HCT116 (cell line): ENCODE data around the gene ALDH4A1. TPM values are rescaled to one million over a fixed set of nuclear protein-coding genes. Genes with fewer than 3 reads are reported as not detected.

Experiments
- ATAC-seq: fragments of 200-7000 bp; cut with Tn5 transposase; 2 replicates; pipeline ENCODE4 v1.9.1; 2020; ENCODE audit warnings: mild to moderate bottlenecking, moderate library complexity
- BruUV-seq: library from RNA; stranded (reverse); fragments of 400-500 nt; replicated peaks from 2 replicates; lab custom pipeline; 2021; lab: Mats Ljungman, UMichigan
- CTCF ChIA-PET: fragments of 300-600 bp; sonication (Branson Sonifier 250); formaldehyde crosslinking; loops from one replicate; lab custom pipeline; 2021; ENCODE audit warnings: antibody characterized with exemption; lab: Charles Lee
- POLR2A ChIA-PET: fragments of 300-600, 350-600 bp; sonication (Branson Sonifier 250); formaldehyde crosslinking; loops from one replicate; lab custom pipeline; 2021; ENCODE audit warnings: antibody characterized with exemption; lab: Charles Lee
- RAD21 ChIA-PET, 2 experiments: fragments of 300-600 bp; sonication (Branson Sonifier 250); formaldehyde crosslinking; loops; one replicate each; lab custom pipeline; 2023; ENCODE audit warnings: low total read pairs in 2 of 2; ENCODE audit not compliant: uncharacterized antibody in 2 of 2, unreplicated experiment in 2 of 2, low non-redundant PET in 1 of 2; lab: Charles Lee
- DNase-seq: peaks from one replicate; pipeline ENCODE4 v3.0.0-alpha.2; 2010; ENCODE audit warnings: low read depth, low spot score
- H2AFZ ChIP-seq: fragments of 200-600 bp; shearing (Covaris generic), sonication (generic); 2 replicates; pipeline ENCODE4 v1.6.1; 2017; ENCODE audit warnings: low read depth, mixed run types, mixed read lengths, antibody characterized with exemption, low read length; ENCODE audit not compliant: poor library complexity, severe bottlenecking
- H3K27ac ChIP-seq: 2 replicates; pipeline ENCODE4 v1.5.1; 2012; ENCODE audit warnings: low read depth, low read length
- H3K27me3 ChIP-seq: fragments of 200-600 bp; sonication (generic); 2 replicates; pipeline ENCODE4 v1.6.1; 2016; ENCODE audit warnings: mixed run types, low read length, mixed read lengths; ENCODE audit not compliant: insufficient read depth
- H3K36me3 ChIP-seq, 2 experiments: fragments of 200-500 bp in 1 of 2; fragments of 200-600 bp in 1 of 2; sonication (Bioruptor generic) in 1 of 2; sonication (generic) in 1 of 2; 2 replicates each; pipeline versions ENCODE4 v1.5.1 to v1.6.1; 2014 to 2016; ENCODE audit warnings: low read length in 2 of 2, inconsistent platforms in 1 of 2, mixed read lengths in 1 of 2, mixed run types in 1 of 2; ENCODE audit not compliant: insufficient read depth in 2 of 2, control insufficient read depth in 1 of 2
- H3K4me1 ChIP-seq, 2 experiments: fragments of 200-600 bp in 1 of 2; sonication (generic) in 1 of 2; 2 replicates each; pipeline versions ENCODE4 v1.5.1 to v1.6.1; 2012 to 2017; ENCODE audit warnings: low read length in 2 of 2, inconsistent platforms in 1 of 2, mild to moderate bottlenecking in 1 of 2, mixed read lengths in 1 of 2, mixed run types in 1 of 2, moderate library complexity in 1 of 2; ENCODE audit not compliant: insufficient read depth in 2 of 2, control insufficient read depth in 1 of 2
- H3K4me2 ChIP-seq: fragments of 200-600 bp; sonication (generic); 2 replicates; pipeline ENCODE4 v1.6.1; 2017; ENCODE audit warnings: mixed run types, low read length, mixed read lengths
- H3K4me3 ChIP-seq, 2 experiments: fragments of 200-600 bp in 1 of 2; sonication (generic) in 1 of 2; replicated peaks in 1 of 2; 2 replicates each; pipeline ENCODE4 v1.5.1; 2011 to 2016; ENCODE audit warnings: low read length in 2 of 2, control low read depth in 1 of 2, low read depth in 1 of 2, mild to moderate bottlenecking in 1 of 2, mixed read lengths in 1 of 2, mixed run types in 1 of 2
- H3K79me2 ChIP-seq: fragments of 200-600 bp; sonication (generic); 2 replicates; pipeline ENCODE4 v1.6.1; 2017; ENCODE audit warnings: mild to moderate bottlenecking, mixed run types, low read length, moderate library complexity, mixed read lengths; ENCODE audit not compliant: insufficient read depth
- H3K9ac ChIP-seq: fragments of 200-600 bp; sonication (generic); 2 replicates; pipeline ENCODE4 v1.6.1; 2016; ENCODE audit warnings: low read length, mixed read lengths
- H3K9me2 ChIP-seq: fragments of 200-600 bp; sonication (generic), shearing (Covaris generic); 2 replicates; pipeline ENCODE4 v1.6.1; 2017; ENCODE audit warnings: mixed run types, mild to moderate bottlenecking, moderate library complexity; ENCODE audit not compliant: insufficient read depth
- H3K9me3 ChIP-seq, 2 experiments: fragments of 200-500 bp in 1 of 2; fragments of 200-600 bp in 1 of 2; sonication (Bioruptor generic) in 1 of 2; sonication (generic) in 1 of 2; 2 replicates each; pipeline ENCODE4 v1.6.1; 2014 to 2017; ENCODE audit warnings: low read length in 2 of 2, mixed read lengths in 2 of 2, inconsistent platforms in 1 of 2, low read depth in 1 of 2, mild to moderate bottlenecking in 1 of 2, mixed run types in 1 of 2, moderate library complexity in 1 of 2; ENCODE audit not compliant: control insufficient read depth in 1 of 2, insufficient read depth in 1 of 2
- H4K20me1 ChIP-seq: fragments of 200-600 bp; sonication (generic), shearing (Covaris generic); 2 replicates; pipeline ENCODE4 v1.6.1; 2017; ENCODE audit warnings: mixed run types, mild to moderate bottlenecking, moderate library complexity; ENCODE audit not compliant: insufficient read depth
- CBX3 ChIP-seq: IDR thresholded peaks from 2 replicates; pipeline ENCODE4 v1.6.1; 2012; ENCODE audit warnings: low read depth
- ELF1 ChIP-seq: IDR thresholded peaks from 2 replicates; pipeline ENCODE4 v1.6.1; 2012; ENCODE audit warnings: low read depth, borderline replicate concordance
- EZH2 ChIP-seq: fragments of 200-600 bp; sonication (generic); IDR thresholded peaks from 2 replicates; pipeline ENCODE4 v1.6.1; 2017; ENCODE audit warnings: antibody characterized with exemption, mixed run types
- EZH2phosphoT487 ChIP-seq: fragments of 200-600 bp; IDR thresholded peaks from 2 replicates; pipeline ENCODE4 v1.6.1; 2018; ENCODE audit warnings: antibody characterized with exemption, borderline replicate concordance
- FOSL1 ChIP-seq: IDR thresholded peaks from 2 replicates; pipeline ENCODE4 v1.6.1; 2012; ENCODE audit warnings: low read depth
- JUND ChIP-seq: IDR thresholded peaks from 2 replicates; pipeline ENCODE4 v1.6.1; 2012
- POLR2AphosphoS5 ChIP-seq: IDR thresholded peaks from 2 replicates; pipeline ENCODE4 v1.6.1; 2011; ENCODE audit warnings: mild to moderate bottlenecking, low read depth, low read length, moderate library complexity
- RAD21 ChIP-seq: IDR thresholded peaks from 2 replicates; pipeline ENCODE4 v1.6.1; 2012; ENCODE audit warnings: low read depth, mild to moderate bottlenecking
- SIN3A ChIP-seq: IDR thresholded peaks from 2 replicates; pipeline ENCODE4 v1.6.1; 2012; ENCODE audit warnings: low read depth
- SP1 ChIP-seq: IDR thresholded peaks from 2 replicates; pipeline ENCODE4 v1.6.1; 2012; ENCODE audit warnings: low read depth
- SRF ChIP-seq: IDR thresholded peaks from 2 replicates; pipeline ENCODE4 v1.6.1; 2012; ENCODE audit warnings: low read depth
- TCF7L2 ChIP-seq: IDR thresholded peaks from 2 replicates; pipeline ENCODE4 v1.7.0; 2011; ENCODE audit warnings: borderline replicate concordance, inconsistent platforms; ENCODE audit not compliant: insufficient read depth, insufficient read length; ENCODE audit errors: extremely low read depth
- YY1 ChIP-seq: IDR thresholded peaks from 2 replicates; pipeline ENCODE4 v1.6.1; 2011; ENCODE audit warnings: low read length, low read depth, moderate library complexity, mild to moderate bottlenecking; ENCODE audit not compliant: insufficient replicate concordance; ENCODE audit errors: extremely low read depth
- ZNF274 ChIP-seq: fragments of 200-500 bp; sonication (Bioruptor generic); IDR thresholded peaks from 2 replicates; pipeline ENCODE4 v1.6.1; 2014; ENCODE audit warnings: mild to moderate bottlenecking, low read depth, low read length, inconsistent platforms
- intact Hi-C: fragments of 100-400 bp; cut with micrococcal nuclease; formaldehyde crosslinking; loops from 2 replicates; pipeline ENCODE4 v1.10.0; 2022
- total RNA-seq: library from RNA; stranded (reverse); gene quantifications from one replicate; pipeline ENCODE4 v1.2.1, GENCODE V29; 2021; ENCODE audit not compliant: unreplicated experiment
- TF ChIP-seq, protein P1 (sequence below): IDR thresholded peaks from 2 replicates; pipeline ENCODE4 v1.6.1; 2012
- TF ChIP-seq, protein P2 (sequence below): IDR thresholded peaks from 2 replicates; pipeline ENCODE4 v1.6.1; 2012; ENCODE audit warnings: low read depth
- TF ChIP-seq, protein P3 (sequence below), 3 experiments: fragments of 200-600 bp in 1 of 3; sonication (generic) in 1 of 3; IDR thresholded peaks in 2 of 3; conservative IDR thresholded peaks in 1 of 3; 2 replicates each; pipeline ENCODE4 v1.5.1; 2012 to 2017; ENCODE audit warnings: low read depth in 2 of 3, low read length in 2 of 3, antibody characterized with exemption in 1 of 3, borderline replicate concordance in 1 of 3, control low read depth in 1 of 3, mild to moderate bottlenecking in 1 of 3, mixed read lengths in 1 of 3, mixed run types in 1 of 3, moderate library complexity in 1 of 3; ENCODE audit not compliant: insufficient read depth in 1 of 3
- TF ChIP-seq, protein P4 (sequence below): IDR thresholded peaks from 2 replicates; pipeline ENCODE4 v1.6.1; 2011; ENCODE audit warnings: mild to moderate bottlenecking, low read length, moderate library complexity; ENCODE audit not compliant: insufficient replicate concordance; ENCODE audit errors: extremely low read depth

ALDH4A1 gene
- total RNA-seq, 1 experiment from 2014 or later: 12.6 TPM

DNA sequence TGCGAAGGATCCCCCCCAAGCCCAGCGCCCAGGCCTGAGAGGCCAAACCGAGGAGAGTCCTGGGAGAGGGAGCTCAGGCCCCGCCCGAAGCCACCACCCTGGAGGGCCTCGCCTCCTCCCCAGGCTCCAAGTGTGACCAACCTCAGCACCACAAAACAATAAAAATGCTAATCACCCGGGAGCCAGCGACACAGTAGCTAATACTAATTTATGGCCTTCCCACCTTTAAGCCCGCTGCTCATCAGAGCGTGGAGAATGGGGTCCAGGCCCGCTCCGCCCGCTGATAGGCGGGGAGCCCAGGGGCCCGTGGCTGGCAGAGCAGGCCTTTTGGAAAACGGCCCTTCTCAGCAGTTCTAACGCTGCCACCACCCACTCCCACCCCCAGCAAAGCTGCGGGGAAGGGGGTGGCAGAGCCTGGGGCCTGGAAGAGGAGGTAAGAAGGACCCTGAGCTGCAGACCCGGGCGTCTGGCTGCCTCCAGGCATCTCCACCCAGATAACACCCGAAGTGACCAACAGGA, 22.5 kb downstream of the ALDH4A1 start:
- POLR2A ChIA-PET: no interaction called here
- intact Hi-C loops: loop anchor here (5.0 kb wide), 1 partner anchor 362 kb away; no protein-coding TSS in a partner anchor

More for the DNA sequence above, 22.5 kb downstream of the ALDH4A1 start:
- no peaks in the 10 kb centered on the region for H3K27me3 ChIP-seq
- no peaks in the 10 kb centered on the region for H4K20me1 ChIP-seq
- no peak overlapping the region for H3K4me3 ChIP-seq
- H2AFZ ChIP-seq: no peak overlapping the region
- H3K9me2 ChIP-seq: no peaks in the 10 kb centered on the region
- ChIA-PET CTCF (no interaction called here), RAD21 (no interaction called here)
- H3K4me1 ChIP-seq: peaks cover 0 to 6% of the 10 kb centered on the region in 2 experiments; a peak in 1 of 4 replicates
- no peak for TF ChIP-seq SRF
- no peak for TF ChIP-seq ZNF274
- no peak for TF ChIP-seq POLR2AphosphoS5
- TF ChIP-seq JUND: no peak
- no peak for TF ChIP-seq CBX3
- TF ChIP-seq, protein P1, sequence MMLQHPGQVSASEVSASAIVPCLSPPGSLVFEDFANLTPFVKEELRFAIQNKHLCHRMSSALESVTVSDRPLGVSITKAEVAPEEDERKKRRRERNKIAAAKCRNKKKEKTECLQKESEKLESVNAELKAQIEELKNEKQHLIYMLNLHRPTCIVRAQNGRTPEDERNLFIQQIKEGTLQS: no peak
- TF ChIP-seq FOSL1: no peak
- no peak for TF ChIP-seq EZH2
- no peak for TF ChIP-seq TCF7L2
- no peak for TF ChIP-seq ELF1
- no peak for TF ChIP-seq YY1
- TF ChIP-seq, protein P2, sequence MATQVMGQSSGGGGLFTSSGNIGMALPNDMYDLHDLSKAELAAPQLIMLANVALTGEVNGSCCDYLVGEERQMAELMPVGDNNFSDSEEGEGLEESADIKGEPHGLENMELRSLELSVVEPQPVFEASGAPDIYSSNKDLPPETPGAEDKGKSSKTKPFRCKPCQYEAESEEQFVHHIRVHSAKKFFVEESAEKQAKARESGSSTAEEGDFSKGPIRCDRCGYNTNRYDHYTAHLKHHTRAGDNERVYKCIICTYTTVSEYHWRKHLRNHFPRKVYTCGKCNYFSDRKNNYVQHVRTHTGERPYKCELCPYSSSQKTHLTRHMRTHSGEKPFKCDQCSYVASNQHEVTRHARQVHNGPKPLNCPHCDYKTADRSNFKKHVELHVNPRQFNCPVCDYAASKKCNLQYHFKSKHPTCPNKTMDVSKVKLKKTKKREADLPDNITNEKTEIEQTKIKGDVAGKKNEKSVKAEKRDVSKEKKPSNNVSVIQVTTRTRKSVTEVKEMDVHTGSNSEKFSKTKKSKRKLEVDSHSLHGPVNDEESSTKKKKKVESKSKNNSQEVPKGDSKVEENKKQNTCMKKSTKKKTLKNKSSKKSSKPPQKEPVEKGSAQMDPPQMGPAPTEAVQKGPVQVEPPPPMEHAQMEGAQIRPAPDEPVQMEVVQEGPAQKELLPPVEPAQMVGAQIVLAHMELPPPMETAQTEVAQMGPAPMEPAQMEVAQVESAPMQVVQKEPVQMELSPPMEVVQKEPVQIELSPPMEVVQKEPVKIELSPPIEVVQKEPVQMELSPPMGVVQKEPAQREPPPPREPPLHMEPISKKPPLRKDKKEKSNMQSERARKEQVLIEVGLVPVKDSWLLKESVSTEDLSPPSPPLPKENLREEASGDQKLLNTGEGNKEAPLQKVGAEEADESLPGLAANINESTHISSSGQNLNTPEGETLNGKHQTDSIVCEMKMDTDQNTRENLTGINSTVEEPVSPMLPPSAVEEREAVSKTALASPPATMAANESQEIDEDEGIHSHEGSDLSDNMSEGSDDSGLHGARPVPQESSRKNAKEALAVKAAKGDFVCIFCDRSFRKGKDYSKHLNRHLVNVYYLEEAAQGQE: no peak
- no peak for TF ChIP-seq RAD21
- TF ChIP-seq, protein P3, sequence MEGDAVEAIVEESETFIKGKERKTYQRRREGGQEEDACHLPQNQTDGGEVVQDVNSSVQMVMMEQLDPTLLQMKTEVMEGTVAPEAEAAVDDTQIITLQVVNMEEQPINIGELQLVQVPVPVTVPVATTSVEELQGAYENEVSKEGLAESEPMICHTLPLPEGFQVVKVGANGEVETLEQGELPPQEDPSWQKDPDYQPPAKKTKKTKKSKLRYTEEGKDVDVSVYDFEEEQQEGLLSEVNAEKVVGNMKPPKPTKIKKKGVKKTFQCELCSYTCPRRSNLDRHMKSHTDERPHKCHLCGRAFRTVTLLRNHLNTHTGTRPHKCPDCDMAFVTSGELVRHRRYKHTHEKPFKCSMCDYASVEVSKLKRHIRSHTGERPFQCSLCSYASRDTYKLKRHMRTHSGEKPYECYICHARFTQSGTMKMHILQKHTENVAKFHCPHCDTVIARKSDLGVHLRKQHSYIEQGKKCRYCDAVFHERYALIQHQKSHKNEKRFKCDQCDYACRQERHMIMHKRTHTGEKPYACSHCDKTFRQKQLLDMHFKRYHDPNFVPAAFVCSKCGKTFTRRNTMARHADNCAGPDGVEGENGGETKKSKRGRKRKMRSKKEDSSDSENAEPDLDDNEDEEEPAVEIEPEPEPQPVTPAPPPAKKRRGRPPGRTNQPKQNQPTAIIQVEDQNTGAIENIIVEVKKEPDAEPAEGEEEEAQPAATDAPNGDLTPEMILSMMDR (IDR thresholded peaks at IDR 0.05 in 2 of 3, conservative IDR thresholded peaks at IDR 0.05 in 1 of 3; ENCODE audit: borderline replicate concordance in 1 of 3, insufficient read depth in 1 of 3, low read depth in 2 of 3, low read length in 2 of 3): no peak
- no peak for TF ChIP-seq SIN3A
- TF ChIP-seq, protein P4, sequence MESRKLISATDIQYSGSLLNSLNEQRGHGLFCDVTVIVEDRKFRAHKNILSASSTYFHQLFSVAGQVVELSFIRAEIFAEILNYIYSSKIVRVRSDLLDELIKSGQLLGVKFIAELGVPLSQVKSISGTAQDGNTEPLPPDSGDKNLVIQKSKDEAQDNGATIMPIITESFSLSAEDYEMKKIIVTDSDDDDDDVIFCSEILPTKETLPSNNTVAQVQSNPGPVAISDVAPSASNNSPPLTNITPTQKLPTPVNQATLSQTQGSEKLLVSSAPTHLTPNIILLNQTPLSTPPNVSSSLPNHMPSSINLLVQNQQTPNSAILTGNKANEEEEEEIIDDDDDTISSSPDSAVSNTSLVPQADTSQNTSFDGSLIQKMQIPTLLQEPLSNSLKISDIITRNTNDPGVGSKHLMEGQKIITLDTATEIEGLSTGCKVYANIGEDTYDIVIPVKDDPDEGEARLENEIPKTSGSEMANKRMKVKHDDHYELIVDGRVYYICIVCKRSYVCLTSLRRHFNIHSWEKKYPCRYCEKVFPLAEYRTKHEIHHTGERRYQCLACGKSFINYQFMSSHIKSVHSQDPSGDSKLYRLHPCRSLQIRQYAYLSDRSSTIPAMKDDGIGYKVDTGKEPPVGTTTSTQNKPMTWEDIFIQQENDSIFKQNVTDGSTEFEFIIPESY: no peak
- no peak for TF ChIP-seq SP1
- TF ChIP-seq EZH2phosphoT487: no peak
- H3K9ac ChIP-seq: no peak overlapping the region
- no peaks in the 10 kb centered on the region for H3K9me3 ChIP-seq
- no TSS peak for BruUV-seq
- no peak overlapping the region for H3K27ac ChIP-seq
- no peaks in the 10 kb centered on the region for H3K36me3 ChIP-seq
- no peaks in the 10 kb centered on the region for H3K79me2 ChIP-seq
- no peak overlapping the region for H3K4me2 ChIP-seq
- ATAC-seq (no peak), DNase-seq (no peak)
